Measurements from ENCODE around the gene CHST11. TPM values are rescaled to one million over a fixed set of nuclear protein-coding genes. Genes with fewer than 3 reads are reported as not detected.

The CHST11 gene
- total RNA-seq, 1 donor from 2014 or later: 3.9 TPM

- no peak for DNase-seq
These were observed 177.3 kb downstream of the CHST11 start for GRCh38 chr12:104634044-104634443.

GRCh38 chr12:104634852-104635251 is 178.1 kb downstream of the CHST11 start:
- DNase-seq: no peak

- DNase-seq: no peak
These were observed 179.0 kb downstream of the CHST11 start for GRCh38 chr12:104635607-104636343.

- no peak for DNase-seq
These were observed 179.7 kb downstream of the CHST11 start for GRCh38 chr12:104636496-104636895.

- DNase-seq: no peak
These were observed 180.9 kb downstream of the CHST11 start for GRCh38 chr12:104637604-104638003.

- DNase-seq: no peak
These were observed 181.6 kb downstream of the CHST11 start for GRCh38 chr12:104638218-104638850.

- no peak for DNase-seq
These were observed 182.1 kb downstream of the CHST11 start for GRCh38 chr12:104638851-104639240.

- DNase-seq: no peak
These were observed 184.2 kb downstream of the CHST11 start for GRCh38 chr12:104640956-104641355.

- DNase-seq: no peak
These were observed 185.1 kb downstream of the CHST11 start for GRCh38 chr12:104641862-104642261.

- DNase-seq: no peak
These were observed 186.5 kb downstream of the CHST11 start for GRCh38 chr12:104643093-104643818.

GRCh38 chr12:104643819-104644669 is 187.3 kb downstream of the CHST11 start:
- no peak for DNase-seq

- no peak for DNase-seq
These were observed 192.0 kb downstream of the CHST11 start for GRCh38 chr12:104648756-104649155.

- DNase-seq: no peak
These were observed 192.6 kb downstream of the CHST11 start for GRCh38 chr12:104649217-104649824.

- no peak for DNase-seq
These were observed 193.2 kb downstream of the CHST11 start for GRCh38 chr12:104649921-104650320.

- no peak for DNase-seq
These were observed 193.8 kb downstream of the CHST11 start for GRCh38 chr12:104650541-104650940.

GRCh38 chr12:104651811-104652210 is 195.1 kb downstream of the CHST11 start:
- DNase-seq: no peak

GRCh38 chr12:104652358-104652757 is 195.6 kb downstream of the CHST11 start:
- DNase-seq: no peak

- DNase-seq: no peak
These were observed 196.2 kb downstream of the CHST11 start for GRCh38 chr12:104652910-104653309.

- DNase-seq: no peak
These were observed 197.2 kb downstream of the CHST11 start for GRCh38 chr12:104653730-104654664.

Data from skin of body (tissue), 2 donors.